ENCODE data around the gene CYFIP2.

The CYFIP2 gene

GRCh38 chr5:157245476-157245875 lies 20.4 kb upstream of the CYFIP2 start:
- no peak for TF ChIP-seq CTCF (IDR thresholded peaks at IDR 0.05; ENCODE audit: borderline replicate concordance, insufficient read depth, low read depth, low read length)
- no peak overlapping the region for H3K4me3 ChIP-seq (ENCODE audit: low read depth, low read length)

- TF ChIP-seq CTCF (IDR thresholded peaks at IDR 0.05; ENCODE audit: borderline replicate concordance, insufficient read depth, low read depth, low read length), result no peak
- H3K4me3 ChIP-seq (ENCODE audit: low read depth, low read length), result no peak overlapping the region
Observed at GRCh38 chr5:157245886-157246285, 20.0 kb upstream of the CYFIP2 start.

GRCh38 chr5:157247267-157247666 lies 18.7 kb upstream of the CYFIP2 start:
- H3K4me3 ChIP-seq (ENCODE audit: low read depth, low read length), result no peak overlapping the region
- TF ChIP-seq CTCF (IDR thresholded peaks at IDR 0.05; ENCODE audit: borderline replicate concordance, insufficient read depth, low read depth, low read length), result no peak

GRCh38 chr5:157248821-157249470 lies 17.0 kb upstream of the CYFIP2 start:
- no peak overlapping the region for H3K4me3 ChIP-seq (ENCODE audit: low read depth, low read length)
- TF ChIP-seq CTCF (IDR thresholded peaks at IDR 0.05; ENCODE audit: borderline replicate concordance, insufficient read depth, low read depth, low read length), result no peak

GRCh38 chr5:157252711-157253465 lies 13.0 kb upstream of the CYFIP2 start:
- H3K4me3 ChIP-seq (ENCODE audit: low read depth, low read length), result no peak overlapping the region

GRCh38 chr5:157253547-157253946 lies 12.4 kb upstream of the CYFIP2 start:
- H3K4me3 ChIP-seq (ENCODE audit: low read depth, low read length), result no peak overlapping the region
- peak; percentile 84 for TF ChIP-seq CTCF (IDR thresholded peaks at IDR 0.05; ENCODE audit: borderline replicate concordance, insufficient read depth, low read depth, low read length)

More at GRCh38 chr5:157252711-157253465, 13.0 kb upstream of the CYFIP2 start:
- no peak for TF ChIP-seq CTCF (IDR thresholded peaks at IDR 0.05; ENCODE audit: borderline replicate concordance, insufficient read depth, low read depth, low read length)

- TF ChIP-seq CTCF (IDR thresholded peaks at IDR 0.05; ENCODE audit: borderline replicate concordance, insufficient read depth, low read depth, low read length), result no peak
- no peak overlapping the region for H3K4me3 ChIP-seq (ENCODE audit: low read depth, low read length)
Observed at GRCh38 chr5:157258450-157258849, 7.5 kb upstream of the CYFIP2 start.
